Chondrocyte (in vitro differentiated cells): ENCODE results near the gene GRIA4. TPM values are rescaled to one million over a fixed set of nuclear protein-coding genes. Genes with fewer than 3 reads are reported as not detected.

ENCODE experiments used
- DNase-seq: peaks from one replicate; pipeline ENCODE4 v3.0.0; 2021; ENCODE audit warnings: mixed read lengths, low spot score
- H3K27ac Mint-ChIP-seq: one replicate; pipeline ENCODE4 v1.8.0; 2021; ENCODE audit warnings: mild to moderate bottlenecking, moderate library complexity, mixed read lengths; ENCODE audit not compliant: unreplicated experiment
- H3K27me3 Mint-ChIP-seq: 2 replicates; pipeline ENCODE4 v1.8.0; 2021; ENCODE audit warnings: low read depth, mixed read lengths
- H3K36me3 Mint-ChIP-seq: 2 replicates; pipeline ENCODE4 v1.8.0; 2021; ENCODE audit warnings: low read depth, mixed read lengths
- H3K4me1 Mint-ChIP-seq: 2 replicates; pipeline ENCODE4 v1.8.0; 2021; ENCODE audit warnings: low read depth, mild to moderate bottlenecking, mixed read lengths
- H3K4me3 Mint-ChIP-seq: one replicate; pipeline ENCODE4 v1.8.0; 2021; ENCODE audit warnings: mild to moderate bottlenecking, moderate library complexity, mixed read lengths; ENCODE audit not compliant: unreplicated experiment
- H3K9me3 Mint-ChIP-seq: 2 replicates; pipeline ENCODE4 v1.8.0; 2021; ENCODE audit warnings: low read depth, mixed read lengths
- total RNA-seq: library from RNA; stranded (reverse); gene quantifications from 3 replicates; pipeline ENCODE4 v1.2.1, GENCODE V29; 2021
- TF ChIP-seq, protein P1 (sequence below): fragments of 200-600 bp; sonication (generic); IDR thresholded peaks from 2 replicates; pipeline ENCODE4 v1.5.0; 2021; ENCODE audit warnings: antibody characterized with exemption, mild to moderate bottlenecking, moderate library complexity

The GRIA4 gene
- total RNA-seq, 1 donor from 2014 or later = not detected

DNA sequence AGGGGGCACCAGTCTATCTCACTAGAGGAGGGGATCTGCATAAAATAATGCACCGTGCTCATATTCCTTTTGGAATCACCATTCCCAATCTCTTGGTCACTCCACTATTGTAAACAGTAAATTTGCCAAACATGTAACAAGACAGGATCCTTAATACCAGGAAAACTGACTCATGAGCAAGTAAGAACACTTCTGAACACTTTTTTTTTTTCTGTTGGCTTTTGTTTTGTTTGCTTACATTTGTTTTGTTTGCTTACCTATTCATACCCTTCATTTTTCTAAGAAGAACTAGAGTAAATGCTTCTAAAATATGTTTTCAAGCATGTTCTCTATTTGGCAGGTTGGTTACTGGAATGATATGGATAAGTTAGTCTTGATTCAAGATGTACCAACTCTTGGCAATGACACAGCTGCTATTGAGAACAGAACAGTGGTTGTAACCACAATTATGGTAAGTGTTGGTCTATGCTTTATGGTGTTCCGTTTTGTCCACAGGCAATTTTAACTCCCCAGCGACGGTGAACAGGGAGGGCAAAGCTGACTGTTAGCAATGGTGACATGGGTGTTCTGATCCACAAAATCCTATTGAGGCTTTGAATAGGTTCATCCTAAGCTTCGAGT is 300.3 kb downstream of the GRIA4 start:
- H3K27ac Mint-ChIP-seq = no peak overlapping the region
- TF ChIP-seq, protein P1, sequence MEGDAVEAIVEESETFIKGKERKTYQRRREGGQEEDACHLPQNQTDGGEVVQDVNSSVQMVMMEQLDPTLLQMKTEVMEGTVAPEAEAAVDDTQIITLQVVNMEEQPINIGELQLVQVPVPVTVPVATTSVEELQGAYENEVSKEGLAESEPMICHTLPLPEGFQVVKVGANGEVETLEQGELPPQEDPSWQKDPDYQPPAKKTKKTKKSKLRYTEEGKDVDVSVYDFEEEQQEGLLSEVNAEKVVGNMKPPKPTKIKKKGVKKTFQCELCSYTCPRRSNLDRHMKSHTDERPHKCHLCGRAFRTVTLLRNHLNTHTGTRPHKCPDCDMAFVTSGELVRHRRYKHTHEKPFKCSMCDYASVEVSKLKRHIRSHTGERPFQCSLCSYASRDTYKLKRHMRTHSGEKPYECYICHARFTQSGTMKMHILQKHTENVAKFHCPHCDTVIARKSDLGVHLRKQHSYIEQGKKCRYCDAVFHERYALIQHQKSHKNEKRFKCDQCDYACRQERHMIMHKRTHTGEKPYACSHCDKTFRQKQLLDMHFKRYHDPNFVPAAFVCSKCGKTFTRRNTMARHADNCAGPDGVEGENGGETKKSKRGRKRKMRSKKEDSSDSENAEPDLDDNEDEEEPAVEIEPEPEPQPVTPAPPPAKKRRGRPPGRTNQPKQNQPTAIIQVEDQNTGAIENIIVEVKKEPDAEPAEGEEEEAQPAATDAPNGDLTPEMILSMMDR = no peak
- no peaks in the 10 kb centered on the region for H3K36me3 Mint-ChIP-seq
- no peak overlapping the region for H3K4me3 Mint-ChIP-seq
- no peaks in the 10 kb centered on the region for H3K27me3 Mint-ChIP-seq
- H3K9me3 Mint-ChIP-seq = no peaks in the 10 kb centered on the region
- no peaks in the 10 kb centered on the region for H3K4me1 Mint-ChIP-seq
- DNase-seq = no peak

DNA sequence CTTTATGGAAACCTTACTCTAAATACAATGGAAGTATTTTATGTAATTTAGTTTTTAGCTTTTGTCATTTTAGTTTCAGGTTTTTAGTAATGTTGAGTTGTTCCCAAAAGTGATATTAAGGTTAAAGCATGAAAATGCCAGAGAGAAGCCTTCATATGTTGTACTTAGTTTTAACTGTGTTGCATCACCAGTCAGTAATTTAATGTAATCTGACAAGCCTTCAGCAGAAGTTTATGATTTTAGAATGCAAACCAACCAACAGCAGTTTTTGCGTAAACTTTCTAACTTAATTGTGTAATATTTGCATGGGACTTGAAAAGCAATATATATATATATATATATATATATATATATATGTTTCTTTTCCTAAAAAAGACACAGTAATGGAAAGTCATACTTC is 301.6 kb downstream of the GRIA4 start:
- H3K27me3 Mint-ChIP-seq = no peaks in the 10 kb centered on the region
- no peaks in the 10 kb centered on the region for H3K9me3 Mint-ChIP-seq
- TF ChIP-seq, protein P1 = no peak
- DNase-seq = no peak
- H3K36me3 Mint-ChIP-seq = no peaks in the 10 kb centered on the region
- H3K4me1 Mint-ChIP-seq = no peaks in the 10 kb centered on the region
- H3K4me3 Mint-ChIP-seq = no peak overlapping the region
- no peak overlapping the region for H3K27ac Mint-ChIP-seq

DNA sequence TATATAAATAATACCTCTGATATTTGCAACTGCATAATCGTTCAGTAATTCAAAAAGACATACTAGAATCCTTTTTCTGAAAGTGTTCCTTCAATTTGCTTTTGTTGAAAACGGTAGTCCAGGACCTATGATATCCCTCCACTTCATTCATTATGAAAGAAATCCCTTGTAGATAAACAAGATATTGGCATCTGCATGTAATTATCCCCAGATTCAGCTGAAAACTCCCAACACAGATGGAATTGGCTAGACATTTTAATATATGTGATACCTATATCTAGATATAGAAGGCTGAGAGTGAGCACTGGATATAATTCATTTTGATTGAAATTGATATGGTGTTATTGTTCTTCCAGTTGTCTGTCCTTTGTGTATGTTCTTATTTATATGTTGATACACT is 302.8 kb downstream of the GRIA4 start:
- H3K4me3 Mint-ChIP-seq = no peak overlapping the region
- H3K9me3 Mint-ChIP-seq = no peaks in the 10 kb centered on the region
- DNase-seq = no peak
- H3K27ac Mint-ChIP-seq = no peak overlapping the region
- no peaks in the 10 kb centered on the region for H3K4me1 Mint-ChIP-seq
- TF ChIP-seq, protein P1 = no peak
- no peaks in the 10 kb centered on the region for H3K36me3 Mint-ChIP-seq
- no peaks in the 10 kb centered on the region for H3K27me3 Mint-ChIP-seq

DNA sequence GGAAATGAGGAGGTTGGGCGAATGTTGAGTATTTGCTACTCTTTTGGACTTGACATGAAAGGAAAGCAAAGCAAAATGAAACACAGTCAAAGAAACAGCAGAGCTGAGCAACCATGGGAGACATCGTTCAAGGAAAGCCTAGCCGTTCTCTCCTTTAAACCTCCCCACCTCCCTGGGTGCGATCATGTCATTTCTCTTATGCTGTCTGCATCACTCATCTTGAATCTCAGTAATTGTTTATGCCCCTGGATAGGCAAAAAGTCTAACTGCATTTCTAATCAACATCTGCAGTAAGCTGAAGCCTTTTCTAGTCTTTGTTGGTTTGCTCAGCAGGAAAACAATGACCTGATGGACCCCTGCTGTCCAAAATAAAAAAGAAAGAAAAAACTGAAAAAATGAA is 305.1 kb downstream of the GRIA4 start:
- TF ChIP-seq, protein P1 = no peak
- Mint-ChIP-seq H3K4me3 (no peak overlapping the region), H3K4me1 (no peaks in the 10 kb centered on the region), H3K27ac (no peak overlapping the region), H3K36me3 (no peaks in the 10 kb centered on the region), H3K27me3 (no peaks in the 10 kb centered on the region), H3K9me3 (no peaks in the 10 kb centered on the region)
- no peak for DNase-seq

DNA sequence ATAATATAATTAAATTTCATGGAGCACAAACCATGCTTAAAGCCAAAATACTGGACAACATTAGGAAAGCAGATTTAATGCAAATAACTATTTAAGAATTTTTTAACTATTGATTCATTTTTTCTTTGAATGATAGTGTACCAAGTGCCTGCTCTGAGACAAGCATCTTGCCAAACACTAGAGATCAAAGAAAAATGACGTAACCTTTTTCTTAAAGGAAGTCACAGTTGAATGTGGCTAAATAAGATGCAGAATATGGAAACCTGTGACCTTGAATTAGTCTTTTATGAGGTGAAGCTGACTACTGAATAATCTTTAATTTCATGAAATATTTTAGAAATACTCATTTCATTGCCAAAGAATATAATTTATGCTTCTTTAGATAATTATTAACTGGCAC is 308.2 kb downstream of the GRIA4 start:
- Mint-ChIP-seq H3K9me3 (no peaks in the 10 kb centered on the region), H3K27ac (no peak overlapping the region), H3K36me3 (no peaks in the 10 kb centered on the region), H3K4me3 (no peak overlapping the region), H3K27me3 (peaks cover 3% of the 10 kb centered on the region), H3K4me1 (no peaks in the 10 kb centered on the region)
- DNase-seq = no peak
- TF ChIP-seq, protein P1 = no peak
